Measurements from ENCODE around the gene ROMO1. TPM values are rescaled to one million over a fixed set of nuclear protein-coding genes. Genes with fewer than 3 reads are reported as not detected.

The ROMO1 gene
- total RNA-seq, 1 donor from 2014 or later = 938 TPM

DNA sequence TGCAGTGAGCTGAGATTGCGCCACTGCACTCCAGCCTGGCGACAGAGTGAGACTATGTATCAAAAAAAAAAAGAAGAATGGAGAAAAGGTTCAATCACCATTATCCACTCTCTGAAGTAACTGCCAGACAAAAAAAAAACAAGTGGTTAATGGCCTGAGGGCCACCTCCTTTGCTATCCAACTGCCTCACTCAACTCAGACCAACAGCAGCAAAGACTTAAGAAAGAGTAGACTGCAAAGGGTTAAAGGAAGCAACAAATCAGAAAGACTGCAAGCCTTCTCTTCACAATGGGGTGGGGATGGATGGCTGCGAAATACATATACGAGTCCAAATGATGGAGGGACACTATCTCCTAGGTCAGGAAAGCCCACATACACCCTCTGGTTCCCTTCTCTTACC is 3.2 kb upstream of the ROMO1 start:
- TF ChIP-seq, protein P1, sequence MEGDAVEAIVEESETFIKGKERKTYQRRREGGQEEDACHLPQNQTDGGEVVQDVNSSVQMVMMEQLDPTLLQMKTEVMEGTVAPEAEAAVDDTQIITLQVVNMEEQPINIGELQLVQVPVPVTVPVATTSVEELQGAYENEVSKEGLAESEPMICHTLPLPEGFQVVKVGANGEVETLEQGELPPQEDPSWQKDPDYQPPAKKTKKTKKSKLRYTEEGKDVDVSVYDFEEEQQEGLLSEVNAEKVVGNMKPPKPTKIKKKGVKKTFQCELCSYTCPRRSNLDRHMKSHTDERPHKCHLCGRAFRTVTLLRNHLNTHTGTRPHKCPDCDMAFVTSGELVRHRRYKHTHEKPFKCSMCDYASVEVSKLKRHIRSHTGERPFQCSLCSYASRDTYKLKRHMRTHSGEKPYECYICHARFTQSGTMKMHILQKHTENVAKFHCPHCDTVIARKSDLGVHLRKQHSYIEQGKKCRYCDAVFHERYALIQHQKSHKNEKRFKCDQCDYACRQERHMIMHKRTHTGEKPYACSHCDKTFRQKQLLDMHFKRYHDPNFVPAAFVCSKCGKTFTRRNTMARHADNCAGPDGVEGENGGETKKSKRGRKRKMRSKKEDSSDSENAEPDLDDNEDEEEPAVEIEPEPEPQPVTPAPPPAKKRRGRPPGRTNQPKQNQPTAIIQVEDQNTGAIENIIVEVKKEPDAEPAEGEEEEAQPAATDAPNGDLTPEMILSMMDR (conservative IDR thresholded peaks at IDR 0.05; ENCODE audit: low read depth, low read length) = no peak
- H3K4me3 ChIP-seq (ENCODE audit: low read depth, low read length) = no peak overlapping the region
- DNase-seq (ENCODE audit: low read depth) = no peak

DNA sequence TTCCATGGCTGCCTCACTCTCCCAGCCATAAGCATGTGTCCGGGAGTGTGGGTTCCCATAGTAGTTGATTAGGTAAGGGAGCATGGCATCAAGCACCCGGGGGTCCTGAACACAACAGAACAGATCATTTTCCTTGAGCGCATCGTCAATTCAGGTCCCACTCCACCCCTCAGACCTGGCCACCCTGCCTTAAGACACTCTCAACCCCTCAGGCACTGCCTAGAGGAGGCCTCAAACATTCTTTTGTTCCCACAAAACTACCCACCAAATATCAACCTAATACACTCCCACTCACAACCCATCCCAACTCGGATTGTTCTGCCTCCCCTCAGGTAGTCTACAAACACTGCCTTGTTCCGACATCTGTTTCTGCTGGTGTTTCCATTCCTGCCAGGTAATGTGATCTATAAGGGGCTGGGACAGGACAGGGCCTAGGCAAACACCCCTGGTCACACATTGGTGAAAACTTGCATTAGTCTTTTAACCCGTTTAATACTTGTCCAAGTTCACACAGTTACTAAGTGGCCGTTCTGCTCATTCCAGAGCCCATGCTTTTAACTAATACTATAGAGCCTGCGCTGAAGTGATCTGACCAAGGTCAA is 1.4 kb upstream of the ROMO1 start:
- TF ChIP-seq, protein P1 (conservative IDR thresholded peaks at IDR 0.05; ENCODE audit: low read depth, low read length) = no peak
- no peak for DNase-seq (ENCODE audit: low read depth)
- peak overlapping the region; percentile 84 for H3K4me3 ChIP-seq (ENCODE audit: low read depth, low read length)

DNA sequence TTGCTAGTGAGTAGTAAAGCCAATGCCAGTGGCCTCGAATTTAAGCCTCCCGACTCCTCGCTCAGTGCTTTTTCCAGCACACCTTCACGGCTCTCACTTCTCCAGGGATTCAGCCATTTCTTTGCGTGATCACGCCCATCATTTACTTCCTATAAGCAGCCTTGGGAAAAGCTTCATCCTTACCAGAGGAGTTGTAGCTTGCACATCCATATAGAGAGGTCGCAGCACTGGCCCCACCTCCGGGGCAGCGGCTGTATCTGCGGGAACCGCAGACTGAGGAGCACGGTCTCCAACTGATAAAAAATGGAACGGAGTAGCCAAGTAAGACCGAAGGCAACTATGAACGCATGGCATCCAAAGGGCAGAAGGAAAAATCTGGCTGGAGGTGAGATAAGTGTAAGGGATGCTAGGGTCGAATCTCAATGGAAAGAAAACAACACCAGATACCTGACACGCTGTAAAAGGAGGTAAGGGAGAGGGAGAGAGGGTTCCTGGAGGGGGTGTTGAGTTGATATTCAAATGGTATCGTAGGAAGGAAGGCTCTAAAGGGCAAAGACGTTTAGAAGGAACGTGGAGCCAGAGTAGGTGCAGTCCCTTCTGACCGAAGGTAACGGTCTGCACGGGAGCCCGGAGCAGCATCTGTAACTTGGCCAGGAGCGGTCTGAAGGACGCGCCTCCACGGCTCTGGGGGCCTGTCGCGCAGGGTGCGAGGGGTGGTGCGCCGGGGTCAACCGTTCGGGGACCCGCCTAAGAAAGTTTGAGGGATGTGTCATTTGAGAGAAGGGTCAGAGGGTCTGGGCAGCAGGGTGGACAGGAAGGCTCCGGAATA is 693 bp upstream of the ROMO1 start:
- TF ChIP-seq, protein P1 (conservative IDR thresholded peaks at IDR 0.05; ENCODE audit: low read depth, low read length) = no peak
- DNase-seq (ENCODE audit: low read depth) = no peak
- H3K4me3 ChIP-seq (ENCODE audit: low read depth, low read length) = peak overlapping the region; percentile 84

DNA sequence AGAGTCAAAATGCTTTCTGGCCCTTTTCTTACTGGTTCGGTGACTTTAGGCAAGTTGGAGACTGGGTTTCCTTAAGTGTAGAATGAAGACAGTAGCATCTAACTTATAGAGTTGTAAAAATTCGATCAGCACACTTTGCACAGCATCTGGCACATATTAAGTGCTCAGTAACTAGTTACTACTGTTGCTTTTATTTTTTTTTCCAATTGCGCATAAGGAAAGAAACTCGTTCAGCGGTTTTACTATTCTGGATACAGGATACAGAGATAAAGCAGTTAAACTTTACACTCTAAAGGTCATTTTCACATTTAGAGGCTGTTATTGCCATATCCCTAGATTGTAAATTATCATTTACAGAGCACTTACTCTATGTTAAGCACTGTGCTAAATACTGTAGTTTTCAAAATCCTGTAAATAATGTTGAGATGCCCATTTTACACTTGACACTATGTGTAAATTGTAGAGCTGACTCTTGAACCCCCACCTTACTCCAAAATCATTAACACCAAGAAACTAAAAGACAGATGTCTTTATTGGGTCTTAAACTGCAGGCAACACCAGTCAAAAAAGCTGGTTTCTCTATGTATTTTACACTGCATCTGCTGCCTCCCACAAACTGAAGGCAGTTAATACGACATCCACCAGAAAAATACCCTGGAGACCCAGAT is 886 bp downstream of the ROMO1 start:
- H3K4me3 ChIP-seq (ENCODE audit: low read depth, low read length) = peak overlapping the region; percentile 84
- TF ChIP-seq, protein P1 (conservative IDR thresholded peaks at IDR 0.05; ENCODE audit: low read depth, low read length) = no peak
- DNase-seq (ENCODE audit: low read depth) = no peak

DNA sequence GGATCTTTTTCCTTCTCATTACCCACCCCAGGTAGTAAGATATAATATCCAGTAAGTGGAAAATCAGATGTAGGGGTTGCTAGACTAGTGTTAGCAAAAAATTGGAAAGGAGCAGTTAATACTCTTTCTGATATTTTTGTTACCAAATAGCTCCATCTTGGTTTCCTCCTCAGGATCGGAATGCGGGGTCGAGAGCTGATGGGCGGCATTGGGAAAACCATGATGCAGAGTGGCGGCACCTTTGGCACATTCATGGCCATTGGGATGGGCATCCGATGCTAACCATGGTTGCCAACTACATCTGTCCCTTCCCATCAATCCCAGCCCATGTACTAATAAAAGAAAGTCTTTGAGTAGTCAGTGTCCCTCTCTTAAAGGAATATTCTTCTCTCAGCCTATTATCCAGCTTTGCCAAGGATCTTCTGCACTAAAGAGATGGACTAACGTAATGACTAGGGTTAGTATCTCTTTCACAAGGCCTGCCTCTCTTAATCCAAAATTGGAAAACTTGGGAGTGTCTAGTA is 1.5 kb downstream of the ROMO1 start:
- no peak for DNase-seq (ENCODE audit: low read depth)
- TF ChIP-seq, protein P1 (conservative IDR thresholded peaks at IDR 0.05; ENCODE audit: low read depth, low read length) = no peak
- H3K4me3 ChIP-seq (ENCODE audit: low read depth, low read length) = peak overlapping the region; percentile 84

DNA sequence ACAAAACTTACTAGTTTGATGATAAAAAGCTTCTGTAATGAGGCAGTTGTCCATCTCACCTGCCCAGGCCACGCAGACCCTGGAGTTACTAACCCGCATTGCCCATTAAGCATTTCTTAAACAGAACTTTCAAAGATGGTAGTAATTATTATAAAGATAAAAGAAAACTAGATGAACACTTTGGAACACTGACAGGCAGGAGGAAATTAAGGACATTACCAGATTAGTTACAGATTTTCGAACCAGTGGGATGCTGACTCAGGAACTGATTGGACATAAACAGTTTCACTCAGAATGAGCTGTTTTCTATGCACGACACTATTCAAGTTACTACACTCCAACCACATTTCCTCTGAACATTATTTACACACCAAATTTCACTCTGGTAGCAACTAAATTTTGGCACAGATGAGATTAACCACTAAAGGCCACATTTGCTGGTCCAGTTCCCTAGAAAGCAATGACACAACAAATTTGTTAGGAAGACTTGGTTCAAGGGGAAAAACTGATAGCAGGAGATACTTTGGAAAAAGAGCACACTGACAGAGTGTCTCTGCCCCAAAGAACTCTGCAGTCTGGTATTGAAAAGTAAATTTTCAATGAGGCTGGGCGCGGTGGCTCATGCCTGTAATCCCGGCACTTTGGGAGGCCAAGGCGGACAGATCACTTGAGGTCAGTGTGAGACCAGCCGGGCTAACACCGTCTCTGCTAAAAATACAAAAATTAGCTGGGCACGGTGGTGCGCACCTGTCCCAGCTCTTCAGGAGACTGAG is 3.0 kb downstream of the ROMO1 start:
- TF ChIP-seq, protein P1 (conservative IDR thresholded peaks at IDR 0.05; ENCODE audit: low read depth, low read length) = no peak
- no peak for DNase-seq (ENCODE audit: low read depth)
- no peak overlapping the region for H3K4me3 ChIP-seq (ENCODE audit: low read depth, low read length)
